K562 (cell line): ENCODE measurements around the gene CYP4F3. TPM values are rescaled to one million over a fixed set of nuclear protein-coding genes. Genes with fewer than 3 reads are reported as not detected.

Experiments used
- ATAC-seq: fragments of 200-7000 bp; cut with Tn5 transposase; 3 replicates; pipeline ENCODE4 v1.9.1; 2020; ENCODE audit warnings: moderate library complexity
- BruUV-seq: library from RNA; stranded (reverse); fragments of 400-500 nt; replicated peaks from 2 replicates; lab custom pipeline; 2021; lab: Mats Ljungman, UMichigan
- CTCF ChIA-PET: fragments of 300-600 bp; formaldehyde crosslinking; extraction: SDS; loops from one replicate; lab custom pipeline; 2021; ENCODE audit warnings: low intra/inter-chr PET ratio; lab: Yijun Ruan, JAX
- POLR2A ChIA-PET: fragments of 300-600, 350-650 bp; sonication (Branson Sonifier 250); formaldehyde crosslinking; extraction: SDS; loops from one replicate; lab custom pipeline; 2021; ENCODE audit warnings: antibody characterized with exemption, inconsistent platforms; lab: Yijun Ruan, JAX
- DNase-seq, 4 experiments: peaks; one replicate each; pipeline versions ENCODE4 v3.0.0 to v3.0.0-alpha.2; 2011 to 2018; ENCODE audit warnings: low spot score in 3 of 4, mixed read lengths in 3 of 4; ENCODE audit errors: extremely low read depth in 1 of 4
- FAIRE-seq: peaks from 2 replicates; lab custom pipeline; 2011; peaks lifted over from hg19 to GRCh38; lab: Jason Lieb, UNC
- H2AFZ ChIP-seq: 2 replicates; pipeline ENCODE4 v1.6.0; 2011; ENCODE audit warnings: low read depth, low read length, control low read depth, inconsistent platforms
- H3K27ac ChIP-seq: fragments of 200-600 bp; 3 replicates; pipeline ENCODE4 v1.8.0; 2011; ENCODE audit warnings: low read depth, mild to moderate bottlenecking, control low read depth, inconsistent platforms, low read length, moderate library complexity, mixed read lengths; ENCODE audit errors: extremely low read depth
- H3K27me3 ChIP-seq, 2 experiments: fragments of 300-600 bp in 1 of 2; 2 replicates in 1 of 2; 3 replicates in 1 of 2; pipeline versions ENCODE4 v1.6.0 to v1.8.0; 2011; ENCODE audit warnings: inconsistent platforms in 2 of 2, low read length in 2 of 2, mild to moderate bottlenecking in 1 of 2, mixed read lengths in 1 of 2, moderate library complexity in 1 of 2; ENCODE audit not compliant: control insufficient read depth in 2 of 2, insufficient read depth in 2 of 2
- H3K36me3 ChIP-seq: fragments of 300-600 bp; 3 replicates; pipeline ENCODE4 v1.8.0; 2011; ENCODE audit warnings: mild to moderate bottlenecking, low read length, inconsistent platforms; ENCODE audit not compliant: control insufficient read depth, insufficient read depth
- H3K4me1 ChIP-seq, 2 experiments: fragments of 200-600 bp in 1 of 2; replicated peaks in 1 of 2; 2 replicates in 1 of 2; 3 replicates in 1 of 2; pipeline versions ENCODE4 v1.5.1 to v1.8.0; 2011; ENCODE audit warnings: inconsistent platforms in 2 of 2, low read length in 2 of 2, mild to moderate bottlenecking in 1 of 2, mixed read lengths in 1 of 2, moderate library complexity in 1 of 2; ENCODE audit not compliant: control insufficient read depth in 2 of 2, insufficient read depth in 2 of 2
- H3K4me2 ChIP-seq: 2 replicates; pipeline ENCODE4 v1.6.1; 2011; ENCODE audit warnings: low read length, control low read depth, inconsistent platforms, mixed read lengths; ENCODE audit not compliant: insufficient read depth
- H3K4me3 ChIP-seq: fragments of 200-600 bp; sonication (generic), shearing (Covaris generic); 2 replicates; pipeline ENCODE4 v1.5.1; 2016; ENCODE audit warnings: control low read depth, inconsistent platforms
- H3K79me2 ChIP-seq: fragments of 200-600 bp; 3 replicates; pipeline ENCODE4 v1.8.0; 2011; ENCODE audit warnings: low read length, inconsistent platforms; ENCODE audit not compliant: control insufficient read depth, insufficient read depth
- H3K9ac ChIP-seq, 2 experiments: 2 replicates each; pipeline versions ENCODE4 v1.6.0 to v1.6.1; 2011; ENCODE audit warnings: low read depth in 2 of 2, low read length in 2 of 2, control low read depth in 1 of 2, inconsistent platforms in 1 of 2, mild to moderate bottlenecking in 1 of 2, mixed read lengths in 1 of 2; ENCODE audit not compliant: insufficient read depth in 1 of 2
- H3K9me1 ChIP-seq: one replicate; pipeline ENCODE4 v1.6.0; 2011; ENCODE audit warnings: inconsistent platforms, mild to moderate bottlenecking, low read length, moderate library complexity; ENCODE audit not compliant: control insufficient read depth, insufficient read depth
- H3K9me3 ChIP-seq: replicated peaks from 2 replicates; pipeline ENCODE4 v1.5.1; 2011; ENCODE audit warnings: low read depth, low read length, inconsistent platforms; ENCODE audit not compliant: control insufficient read depth, insufficient read depth
- H4K20me1 ChIP-seq: replicated peaks from 2 replicates; pipeline ENCODE4 v1.6.1; 2011; ENCODE audit warnings: low read length, inconsistent platforms, mixed read lengths; ENCODE audit not compliant: control insufficient read depth, insufficient read depth
- CC2D1A ChIP-seq: fragments of 450-650 bp; IDR thresholded peaks from 2 replicates; pipeline ENCODE4 v1.6.1; 2017; ENCODE audit warnings: mild to moderate bottlenecking
- CCNT2 ChIP-seq: IDR thresholded peaks from 2 replicates; pipeline ENCODE4 v1.6.1; 2011; ENCODE audit warnings: borderline replicate concordance, low read depth, mild to moderate bottlenecking, moderate library complexity, mixed read lengths, low read length; ENCODE audit not compliant: insufficient read length; ENCODE audit errors: extremely low read depth
- EWSR1 ChIP-seq: fragments of 450-650 bp; IDR thresholded peaks from 2 replicates; pipeline ENCODE4 v1.6.1; 2018; ENCODE audit warnings: borderline replicate concordance, mild to moderate bottlenecking, low read depth, moderate library complexity; ENCODE audit not compliant: partially characterized antibody
- GATAD2B ChIP-seq: fragments of 450-650 bp; IDR thresholded peaks from 2 replicates; pipeline ENCODE4 v1.6.1; 2017; ENCODE audit warnings: mild to moderate bottlenecking, borderline replicate concordance
- MTA1 ChIP-seq: fragments of 450-650 bp; IDR thresholded peaks from 2 replicates; pipeline ENCODE4 v1.6.1; 2017; ENCODE audit warnings: borderline replicate concordance
- NCOR1 ChIP-seq: fragments of 450-650 bp; IDR thresholded peaks from 2 replicates; pipeline ENCODE4 v1.6.1; 2016; ENCODE audit warnings: mild to moderate bottlenecking, moderate library complexity
- STAT6 ChIP-seq: sonication (generic); formaldehyde crosslinking; IDR thresholded peaks from 2 replicates; pipeline ENCODE4 v1.8.1; 2023; ENCODE audit warnings: mild to moderate bottlenecking, missing genetic modification reagents
- WGBS: fragments of 100-300 bp; shearing (Covaris generic); methylation state at CpG from one replicate; pipeline ENCODE4 v1.1.6; 2016; ENCODE audit warnings: low coverage, mixed read lengths; ENCODE audit not compliant: insufficient coverage; ENCODE audit errors: missing lambda C conversion rate; 5-methylcytosine and 5-hydroxymethylcytosine counted together
- in situ Hi-C: fragments of 300-500 bp; cut with MboI; formaldehyde crosslinking; loops from 4 replicates; pipeline ENCODE4 v1.15.0; 2018; ENCODE audit warnings: inconsistent platforms, mixed read lengths
- intact Hi-C: fragments of 100-400 bp; cut with micrococcal nuclease; formaldehyde crosslinking; loops from 2 replicates; pipeline ENCODE4 v1.14.2; 2022
- polyA plus RNA-seq, 8 experiments: library from polyadenylated mRNA; depleted of rRNA in 4 of 8; stranded (reverse) in 5 of 8; unstranded in 3 of 8; fragments of >200 nt; fragmentation: Nextera tagmentation in 2 of 8; fragmentation: Illumina TruSeq in 1 of 8; extraction: Ambion mirVana in 2 of 8; extraction: Trizol in 1 of 8; gene quantifications; 2 replicates each; pipeline versions ENCODE4 v1.2.1 to v1.2.3, GENCODE V29; 2011 to 2014; ENCODE audit warnings: inconsistent platforms in 1 of 8, missing spikeins in 1 of 8
- total RNA-seq, 7 experiments: library from RNA; depleted of rRNA in 6 of 7; stranded (reverse); fragments of >200 nt in 6 of 7; fragmentation: Illumina TruSeq in 2 of 7; extraction: Trizol in 2 of 7; gene quantifications; 2 replicates each; pipeline versions ENCODE4 v1.2.1 to v1.2.3, GENCODE V29; 2011 to 2021; ENCODE audit warnings: low replicate concordance in 1 of 7

CYP4F3 gene
- total and polyA plus RNA-seq, 9 of the 15 experiments (the other 6 are each of a cell fraction or from before 2014, with no cell fraction given), result 0.01 to 0.40 (median 0.16) TPM; not detected in 6

DNA sequence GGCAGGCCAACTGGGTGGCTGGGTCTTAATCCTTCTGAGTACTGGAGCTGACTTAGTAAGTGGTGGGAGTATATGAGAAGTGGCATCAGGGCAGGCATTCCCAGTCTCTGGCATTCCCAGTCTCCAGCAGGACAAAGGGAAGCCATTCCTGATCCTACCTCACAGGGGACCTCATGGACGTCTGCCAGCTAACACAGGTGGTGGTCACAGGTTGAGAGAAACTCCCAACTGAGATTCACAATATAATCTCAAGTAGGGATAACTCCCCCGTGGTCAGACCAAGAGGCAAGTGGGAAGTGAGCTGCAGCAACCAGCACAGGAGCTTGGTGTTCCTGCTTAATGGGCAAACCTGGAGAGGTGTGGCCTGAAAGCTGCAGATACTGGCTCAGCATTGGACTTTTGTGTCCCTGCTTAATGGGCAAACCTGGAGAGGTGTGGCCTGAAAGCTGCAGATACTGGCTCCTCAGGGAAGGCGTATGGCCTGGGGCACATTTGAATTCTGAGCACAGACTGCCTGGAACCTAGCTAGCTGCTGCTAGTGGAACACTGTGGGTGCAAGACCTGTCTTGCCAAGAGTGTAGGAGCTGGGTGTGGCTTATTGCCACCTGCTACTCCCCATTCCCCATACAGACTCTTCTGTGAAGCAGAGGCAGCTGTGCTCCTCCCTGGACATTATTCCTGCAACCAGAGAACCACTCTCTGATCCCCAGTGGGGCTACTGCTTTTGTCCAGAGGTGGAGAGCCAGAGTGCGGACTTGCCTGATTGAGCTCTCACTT, 61.2 kb downstream of the CYP4F3 start:
- H3K9me3 ChIP-seq, result no peaks in the 10 kb centered on the region
- H3K4me3 ChIP-seq, result no peak overlapping the region
- no peaks in the 10 kb centered on the region; a peak in 1 of 5 replicates for H3K4me1 ChIP-seq
- DNase-seq (no peak), FAIRE-seq (no peak), ATAC-seq (no peak)
- no peaks in the 10 kb centered on the region for H3K27me3 ChIP-seq
- no peak overlapping the region for H2AFZ ChIP-seq
- no peaks in the 10 kb centered on the region for H3K36me3 ChIP-seq
- H3K4me2 ChIP-seq, result no peak overlapping the region
- H4K20me1 ChIP-seq, result no peaks in the 10 kb centered on the region
- H3K9me1 ChIP-seq, result no peaks in the 10 kb centered on the region
- ChIA-PET POLR2A (interaction anchor here (0.6 to 0.7 kb wide), 2 partner anchors 30 to 57 kb away, joined by 3 read pairs; no protein-coding TSS in a partner anchor), CTCF (no interaction called here)
- WGBS, result 3% methylated on average over 4 of the region's 4 CpGs
- H3K79me2 ChIP-seq, result no peaks in the 10 kb centered on the region
- H3K9ac ChIP-seq, result no peak overlapping the region
- no TSS peak for BruUV-seq
- intact Hi-C loops, result no loop called here
- H3K27ac ChIP-seq, result no peak overlapping the region
- no peak for TF ChIP-seq STAT6
- no peak for TF ChIP-seq MTA1
- no peak for TF ChIP-seq GATAD2B
- no peak for TF ChIP-seq CC2D1A
- TF ChIP-seq NCOR1, result no peak
- no peak for TF ChIP-seq EWSR1
- no peak for TF ChIP-seq CCNT2
- TF ChIP-seq, all 486 proteins: peak for 0
- in situ Hi-C loops, result no loop called here
